ENCODE measurements around the gene CCDC178.

CCDC178 gene

GRCh38 chr18:33334781-33335180 lies 105.7 kb downstream of the CCDC178 start:
- Histone ChIP-seq H3K9ac (ENCODE audit: low read length) (no peak overlapping the region), H3K4me1 (ENCODE audit: control insufficient read depth, insufficient read depth, low read length) (no peaks in the 10 kb centered on the region), H3K27me3 (ENCODE audit: control insufficient read depth, insufficient read depth, low read length) (no peaks in the 10 kb centered on the region), H3K4me3 (ENCODE audit: low read length) (no peak overlapping the region), H3K27ac (ENCODE audit: low read depth, low read length) (no peak overlapping the region), H3K36me3 (ENCODE audit: control insufficient read depth, insufficient read depth, low read length) (no peaks in the 10 kb centered on the region)

- no peak overlapping the region for H3K9ac ChIP-seq (ENCODE audit: low read length)
- H3K27me3 ChIP-seq (ENCODE audit: control insufficient read depth, insufficient read depth, low read length), result no peaks in the 10 kb centered on the region
- no peaks in the 10 kb centered on the region for H3K4me1 ChIP-seq (ENCODE audit: control insufficient read depth, insufficient read depth, low read length)
- no peak overlapping the region for H3K27ac ChIP-seq (ENCODE audit: low read depth, low read length)
- H3K4me3 ChIP-seq (ENCODE audit: low read length), result no peak overlapping the region
- H3K36me3 ChIP-seq (ENCODE audit: control insufficient read depth, insufficient read depth, low read length), result no peaks in the 10 kb centered on the region
Observed at GRCh38 chr18:33330711-33331110, 109.8 kb downstream of the CCDC178 start.

GRCh38 chr18:33326975-33327374 lies 113.5 kb downstream of the CCDC178 start:
- Histone ChIP-seq H3K9ac (ENCODE audit: low read length) (no peak overlapping the region), H3K4me3 (ENCODE audit: low read length) (no peak overlapping the region), H3K27me3 (ENCODE audit: control insufficient read depth, insufficient read depth, low read length) (no peaks in the 10 kb centered on the region), H3K4me1 (ENCODE audit: control insufficient read depth, insufficient read depth, low read length) (no peaks in the 10 kb centered on the region), H3K27ac (ENCODE audit: low read depth, low read length) (no peak overlapping the region), H3K36me3 (ENCODE audit: control insufficient read depth, insufficient read depth, low read length) (no peaks in the 10 kb centered on the region)

- no peak overlapping the region for H3K9ac ChIP-seq (ENCODE audit: low read length)
- H3K4me3 ChIP-seq (ENCODE audit: low read length), result no peak overlapping the region
- no peaks in the 10 kb centered on the region for H3K27me3 ChIP-seq (ENCODE audit: control insufficient read depth, insufficient read depth, low read length)
- no peak overlapping the region for H3K27ac ChIP-seq (ENCODE audit: low read depth, low read length)
- no peaks in the 10 kb centered on the region for H3K36me3 ChIP-seq (ENCODE audit: control insufficient read depth, insufficient read depth, low read length)
- no peaks in the 10 kb centered on the region for H3K4me1 ChIP-seq (ENCODE audit: control insufficient read depth, insufficient read depth, low read length)
Observed at GRCh38 chr18:33317640-33318039, 122.9 kb downstream of the CCDC178 start.

- H3K27me3 ChIP-seq (ENCODE audit: control insufficient read depth, insufficient read depth, low read length), result no peaks in the 10 kb centered on the region
- no peaks in the 10 kb centered on the region for H3K36me3 ChIP-seq (ENCODE audit: control insufficient read depth, insufficient read depth, low read length)
- H3K4me3 ChIP-seq (ENCODE audit: low read length), result no peak overlapping the region
- no peaks in the 10 kb centered on the region for H3K4me1 ChIP-seq (ENCODE audit: control insufficient read depth, insufficient read depth, low read length)
- no peak overlapping the region for H3K9ac ChIP-seq (ENCODE audit: low read length)
- H3K27ac ChIP-seq (ENCODE audit: low read depth, low read length), result no peak overlapping the region
Observed at GRCh38 chr18:33316146-33316587, 124.4 kb downstream of the CCDC178 start.

GRCh38 chr18:33307520-33307919 lies 133.0 kb downstream of the CCDC178 start:
- Histone ChIP-seq H3K27ac (ENCODE audit: low read depth, low read length) (no peak overlapping the region), H3K36me3 (ENCODE audit: control insufficient read depth, insufficient read depth, low read length) (no peaks in the 10 kb centered on the region), H3K4me1 (ENCODE audit: control insufficient read depth, insufficient read depth, low read length) (no peaks in the 10 kb centered on the region), H3K9ac (ENCODE audit: low read length) (no peak overlapping the region), H3K4me3 (ENCODE audit: low read length) (no peak overlapping the region), H3K27me3 (ENCODE audit: control insufficient read depth, insufficient read depth, low read length) (no peaks in the 10 kb centered on the region)

DNA sequence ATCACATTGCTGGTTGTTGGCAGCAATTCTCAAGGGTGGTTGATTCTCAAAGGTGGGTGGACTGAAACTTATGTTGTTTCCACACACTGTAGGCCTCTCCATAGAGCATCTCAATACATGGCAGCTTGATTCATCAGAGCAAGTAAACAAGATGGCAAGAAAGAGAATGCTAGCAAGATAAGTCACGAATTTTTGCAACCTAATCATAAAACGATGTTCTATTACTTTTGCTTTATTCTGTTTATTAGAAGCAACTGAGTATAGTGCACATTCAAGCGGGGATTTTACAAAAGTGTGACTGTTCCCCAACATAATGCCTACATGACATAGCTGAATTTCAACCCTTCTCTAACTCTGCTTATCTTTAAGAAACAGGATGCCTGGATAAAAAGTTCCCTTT lies 136.2 kb downstream of the CCDC178 start:
- Histone ChIP-seq H3K27ac (ENCODE audit: low read depth, low read length) (no peak overlapping the region), H3K27me3 (ENCODE audit: control insufficient read depth, insufficient read depth, low read length) (no peaks in the 10 kb centered on the region), H3K4me1 (ENCODE audit: control insufficient read depth, insufficient read depth, low read length) (no peaks in the 10 kb centered on the region), H3K36me3 (ENCODE audit: control insufficient read depth, insufficient read depth, low read length) (no peaks in the 10 kb centered on the region), H3K9ac (ENCODE audit: low read length) (no peak overlapping the region), H3K4me3 (ENCODE audit: low read length) (no peak overlapping the region)

DNA sequence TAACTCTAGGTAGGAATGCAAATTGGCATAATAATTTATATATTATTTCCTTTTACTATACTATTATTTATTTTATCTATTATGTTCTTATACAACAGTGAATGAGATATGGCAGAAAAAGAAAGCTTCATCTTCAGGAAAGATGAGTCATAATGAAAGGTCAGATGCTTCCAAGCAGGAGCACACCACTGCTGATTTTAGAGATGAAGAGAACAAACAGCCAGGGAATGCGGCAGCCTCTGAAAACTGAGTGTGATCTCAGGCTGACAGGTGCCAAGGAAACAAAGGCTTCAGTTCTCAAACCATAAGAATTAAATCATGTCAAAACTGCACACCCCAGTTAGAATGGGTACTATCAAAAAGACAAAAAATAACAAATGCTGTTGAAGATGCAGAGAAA lies 149.0 kb downstream of the CCDC178 start:
- H3K36me3 ChIP-seq (ENCODE audit: control insufficient read depth, insufficient read depth, low read length), result no peaks in the 10 kb centered on the region
- H3K4me3 ChIP-seq (ENCODE audit: low read length), result no peak overlapping the region
- H3K27me3 ChIP-seq (ENCODE audit: control insufficient read depth, insufficient read depth, low read length), result no peaks in the 10 kb centered on the region
- H3K4me1 ChIP-seq (ENCODE audit: control insufficient read depth, insufficient read depth, low read length), result no peaks in the 10 kb centered on the region
- no peak overlapping the region for H3K27ac ChIP-seq (ENCODE audit: low read depth, low read length)
- H3K9ac ChIP-seq (ENCODE audit: low read length), result no peak overlapping the region

GRCh38 chr18:33288082-33288716 lies 152.3 kb downstream of the CCDC178 start:
- Histone ChIP-seq H3K36me3 (ENCODE audit: control insufficient read depth, insufficient read depth, low read length) (no peaks in the 10 kb centered on the region), H3K4me3 (ENCODE audit: low read length) (no peak overlapping the region), H3K27ac (ENCODE audit: low read depth, low read length) (no peak overlapping the region), H3K27me3 (ENCODE audit: control insufficient read depth, insufficient read depth, low read length) (no peaks in the 10 kb centered on the region), H3K9ac (ENCODE audit: low read length) (no peak overlapping the region), H3K4me1 (ENCODE audit: control insufficient read depth, insufficient read depth, low read length) (no peaks in the 10 kb centered on the region)

GRCh38 chr18:33282709-33283333 lies 157.7 kb downstream of the CCDC178 start:
- H3K36me3 ChIP-seq (ENCODE audit: control insufficient read depth, insufficient read depth, low read length), result no peaks in the 10 kb centered on the region

DNA sequence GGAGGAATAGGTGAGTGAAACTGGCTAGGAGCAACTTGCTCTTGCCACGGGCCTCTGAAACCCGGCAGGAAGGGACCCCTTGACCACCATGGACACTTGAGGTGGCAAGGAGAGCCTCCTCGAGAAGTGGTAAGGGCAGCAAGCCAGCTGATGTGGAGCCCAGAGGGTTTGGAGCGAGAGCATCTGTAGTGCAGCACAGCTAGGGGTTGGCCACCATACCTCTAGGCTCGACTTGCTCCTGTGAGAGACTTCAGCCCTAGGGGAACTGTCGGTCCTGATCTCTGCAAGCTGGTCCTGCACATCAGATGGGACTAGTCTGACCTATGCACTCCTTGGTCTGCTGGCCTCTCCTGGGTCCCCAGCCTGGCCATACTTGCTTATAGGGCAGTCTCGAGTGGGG lies 158.4 kb downstream of the CCDC178 start:
- H3K4me3 ChIP-seq (ENCODE audit: low read length), result no peak overlapping the region
- no peaks in the 10 kb centered on the region for H3K27me3 ChIP-seq (ENCODE audit: control insufficient read depth, insufficient read depth, low read length)
- H3K36me3 ChIP-seq (ENCODE audit: control insufficient read depth, insufficient read depth, low read length), result no peaks in the 10 kb centered on the region
- H3K4me1 ChIP-seq (ENCODE audit: control insufficient read depth, insufficient read depth, low read length), result no peaks in the 10 kb centered on the region
- H3K27ac ChIP-seq (ENCODE audit: low read depth, low read length), result no peak overlapping the region
- H3K9ac ChIP-seq (ENCODE audit: low read length), result no peak overlapping the region

More at GRCh38 chr18:33282709-33283333, 157.7 kb downstream of the CCDC178 start:
- no peak overlapping the region for H3K9ac ChIP-seq (ENCODE audit: low read length)
- H3K4me3 ChIP-seq (ENCODE audit: low read length), result no peak overlapping the region
- H3K27me3 ChIP-seq (ENCODE audit: control insufficient read depth, insufficient read depth, low read length), result no peaks in the 10 kb centered on the region
- no peak overlapping the region for H3K27ac ChIP-seq (ENCODE audit: low read depth, low read length)
- H3K4me1 ChIP-seq (ENCODE audit: control insufficient read depth, insufficient read depth, low read length), result no peaks in the 10 kb centered on the region

DNA sequence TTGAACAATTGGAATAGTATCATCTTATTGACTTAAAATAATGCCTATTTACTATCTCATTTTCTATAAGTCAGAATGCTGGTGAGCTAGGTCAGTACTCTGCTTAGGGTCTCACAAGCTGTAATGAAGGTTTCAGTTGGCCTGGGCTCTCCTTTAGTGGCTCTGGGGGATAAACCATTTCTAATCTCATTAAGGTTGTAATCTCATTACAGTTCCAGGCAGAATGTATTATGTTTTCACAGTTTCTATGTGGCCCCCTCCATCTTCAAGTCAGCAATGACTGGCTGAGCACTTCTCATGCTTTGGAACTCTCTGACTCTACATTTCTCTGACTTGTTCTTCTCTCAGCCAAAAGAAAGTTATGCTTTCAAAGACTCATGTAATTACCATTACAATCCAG lies 163.1 kb downstream of the CCDC178 start:
- H3K36me3 ChIP-seq (ENCODE audit: control insufficient read depth, insufficient read depth, low read length), result no peaks in the 10 kb centered on the region
- no peaks in the 10 kb centered on the region for H3K27me3 ChIP-seq (ENCODE audit: control insufficient read depth, insufficient read depth, low read length)
- H3K4me3 ChIP-seq (ENCODE audit: low read length), result no peak overlapping the region
- no peaks in the 10 kb centered on the region for H3K4me1 ChIP-seq (ENCODE audit: control insufficient read depth, insufficient read depth, low read length)
- H3K9ac ChIP-seq (ENCODE audit: low read length), result no peak overlapping the region
- H3K27ac ChIP-seq (ENCODE audit: low read depth, low read length), result no peak overlapping the region

- Histone ChIP-seq H3K27ac (ENCODE audit: low read depth, low read length) (no peak overlapping the region), H3K4me3 (ENCODE audit: low read length) (no peak overlapping the region), H3K9ac (ENCODE audit: low read length) (no peak overlapping the region), H3K27me3 (ENCODE audit: control insufficient read depth, insufficient read depth, low read length) (no peaks in the 10 kb centered on the region), H3K36me3 (ENCODE audit: control insufficient read depth, insufficient read depth, low read length) (no peaks in the 10 kb centered on the region), H3K4me1 (ENCODE audit: control insufficient read depth, insufficient read depth, low read length) (no peaks in the 10 kb centered on the region)
Observed at GRCh38 chr18:33275843-33276242, 164.7 kb downstream of the CCDC178 start.
